ENCODE data around the gene SARDH. TPM values are rescaled to one million over a fixed set of nuclear protein-coding genes. Genes with fewer than 3 reads are reported as not detected.

The SARDH gene
- total and polyA plus RNA-seq, 10 donors: 1.0 to 4.5 (median 2.3) TPM

- Histone ChIP-seq H3K9me3 (no peaks in the 10 kb centered on the region), H3K4me3 (no peak overlapping the region), H3K27ac (no peak overlapping the region), H3K4me1 (peaks cover 0 to 16% (median 6%) of the 10 kb centered on the region in 6 donors), H3K27me3 (replicated peaks in 1 of 7) (peaks cover 0 to 97% (median 40%) of the 10 kb centered on the region in 7 donors), H3K36me3 (no peaks in the 10 kb centered on the region)
- WGBS, 5 donors: 66 to 73% (median 68%) methylated on average over 8 to 14 of the region's 14 CpGs
- DNase-seq: no peak
- intact Hi-C loops (cut with DNase I; ENCODE audit: low total_unique reads): no loop called here
- TF ChIP-seq POLR2A (IDR thresholded peaks at IDR 0.05) (no peak), POLR2AphosphoS5 (IDR thresholded peaks at IDR 0.05) (no peak), CTCF (IDR thresholded peaks at IDR 0.05 in 8 of 11, conservative IDR thresholded peaks at IDR 0.05 in 3 of 11) (no peak)
Measured at GRCh38 chr9:133655701-133656100, 82.5 kb downstream of the SARDH start.

- Histone ChIP-seq H3K27ac (no peak overlapping the region), H3K27me3 (replicated peaks in 1 of 7) (peaks cover 0 to 96% (median 36%) of the 10 kb centered on the region in 7 donors), H3K9me3 (no peaks in the 10 kb centered on the region), H3K4me3 (no peak overlapping the region), H3K4me1 (peaks cover 0 to 16% (median 6%) of the 10 kb centered on the region in 6 donors), H3K36me3 (no peaks in the 10 kb centered on the region)
- TF ChIP-seq POLR2A (IDR thresholded peaks at IDR 0.05) (no peak), POLR2AphosphoS5 (IDR thresholded peaks at IDR 0.05) (no peak), CTCF (IDR thresholded peaks at IDR 0.05 in 8 of 11, conservative IDR thresholded peaks at IDR 0.05 in 3 of 11) (no peak)
- intact Hi-C loops (cut with DNase I; ENCODE audit: low total_unique reads): no loop called here
- WGBS, 5 donors: 55 to 65% (median 63%) methylated on average over 26 to 38 of the region's 38 CpGs
- no peak for DNase-seq
Measured at GRCh38 chr9:133654736-133655657, 83.2 kb downstream of the SARDH start.

GRCh38 chr9:133653638-133654037, 84.5 kb downstream of the SARDH start:
- TF ChIP-seq CTCF (IDR thresholded peaks at IDR 0.05 in 8 of 11, conservative IDR thresholded peaks at IDR 0.05 in 3 of 11) (no peak), POLR2AphosphoS5 (IDR thresholded peaks at IDR 0.05) (no peak), POLR2A (IDR thresholded peaks at IDR 0.05) (no peak)
- intact Hi-C loops (cut with DNase I; ENCODE audit: low total_unique reads): no loop called here
- no peak for DNase-seq
- Histone ChIP-seq H3K4me3 (no peak overlapping the region), H3K27me3 (replicated peaks in 1 of 7) (peaks cover 0 to 96% (median 34%) of the 10 kb centered on the region in 7 donors), H3K36me3 (no peaks in the 10 kb centered on the region), H3K27ac (no peak overlapping the region), H3K9me3 (no peaks in the 10 kb centered on the region), H3K4me1 (peaks cover 0 to 5% (median 2%) of the 10 kb centered on the region in 6 donors)
- 77 to 89% (median 78%) methylated on average over 9 of the region's 9 CpGs for WGBS, 5 donors

- TF ChIP-seq POLR2A (IDR thresholded peaks at IDR 0.05) (no peak), CTCF (IDR thresholded peaks at IDR 0.05 in 8 of 11, conservative IDR thresholded peaks at IDR 0.05 in 3 of 11) (no peak), POLR2AphosphoS5 (IDR thresholded peaks at IDR 0.05) (no peak)
- WGBS, 5 donors: 85 to 90% (median 88%) methylated on average over 11 to 12 of the region's 12 CpGs
Measured at GRCh38 chr9:133650026-133650425, 88.1 kb downstream of the SARDH start.

More at GRCh38 chr9:133650026-133650425, 88.1 kb downstream of the SARDH start:
- DNase-seq: no peak
- peaks cover 0 to 84% (median 15%) of the 10 kb centered on the region in 7 donors for H3K27me3 ChIP-seq (replicated peaks in 1 of 7)
- no peaks in the 10 kb centered on the region for H3K4me1 ChIP-seq
- no peak overlapping the region for H3K4me3 ChIP-seq
- no peaks in the 10 kb centered on the region for H3K9me3 ChIP-seq
- no peaks in the 10 kb centered on the region for H3K36me3 ChIP-seq
- intact Hi-C loops (cut with DNase I; ENCODE audit: low total_unique reads): no loop called here
- H3K27ac ChIP-seq: no peak overlapping the region

Data from spleen (tissue), 11 donors.